NT2/D1 (cell line): ENCODE measurements around the gene INTS2.

Source experiments
- YY1 ChIP-seq: IDR thresholded peaks from 2 replicates; pipeline ENCODE4 v1.6.1; 2011; ENCODE audit not compliant: insufficient read length, insufficient read depth
- ZNF274 ChIP-seq: IDR thresholded peaks from 2 replicates; pipeline ENCODE4 v1.6.1; 2011; ENCODE audit warnings: mild to moderate bottlenecking, low read depth, low read length

DNA sequence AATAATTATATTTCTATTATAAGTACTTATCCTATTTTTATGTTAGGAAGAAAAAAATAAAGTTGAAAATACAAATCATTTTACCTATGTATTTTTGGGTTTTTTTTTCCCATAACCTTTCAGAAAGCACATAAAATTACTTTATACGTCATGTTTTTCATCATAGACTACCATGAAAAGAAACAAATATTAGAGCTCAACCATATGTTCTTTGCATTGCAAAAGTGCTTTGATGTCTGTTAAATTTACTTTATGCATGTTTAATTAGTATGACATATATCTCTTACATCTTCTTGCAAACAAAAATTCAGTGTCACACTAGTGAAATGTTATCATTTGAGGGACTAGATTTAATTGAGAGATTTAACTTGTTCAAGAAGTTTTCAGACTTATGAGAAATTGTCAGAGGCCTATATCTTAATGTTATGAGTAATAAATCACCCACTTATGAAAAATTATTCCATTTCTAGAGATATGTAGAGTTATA is 88.4 kb downstream of the INTS2 start:
- TF ChIP-seq ZNF274 = no peak
- TF ChIP-seq YY1 = no peak
